Measurements from ENCODE around the gene VSIR.

Gene VSIR

GRCh38 chr10:71727105-71727737, 46.1 kb downstream of the VSIR start:
- DNase-seq, result no peak

GRCh38 chr10:71726580-71727104, 46.7 kb downstream of the VSIR start:
- no peak for DNase-seq

- no peak for DNase-seq
These were observed 47.2 kb downstream of the VSIR start for GRCh38 chr10:71725998-71726579.

GRCh38 chr10:71725249-71725648, 48.1 kb downstream of the VSIR start:
- DNase-seq, result no peak

- DNase-seq, result no peak
These were observed 48.8 kb downstream of the VSIR start for GRCh38 chr10:71724539-71724938.

GRCh38 chr10:71723311-71723710, 50.0 kb downstream of the VSIR start:
- DNase-seq, result no peak

GRCh38 chr10:71722849-71723248, 50.5 kb downstream of the VSIR start:
- DNase-seq, result no peak

GRCh38 chr10:71721313-71721712, 52.0 kb downstream of the VSIR start:
- no peak for DNase-seq

GRCh38 chr10:71720288-71720687, 53.0 kb downstream of the VSIR start:
- DNase-seq, result no peak

GRCh38 chr10:71719464-71720201, 53.7 kb downstream of the VSIR start, which contains the start of gene C10orf105:
TSS of gene C10orf105 (minus strand) at chr10:71719778. CDS start at chr10:71716337, 3,441 bp downstream.
- no peak for DNase-seq

GRCh38 chr10:71719042-71719441, 54.3 kb downstream of the VSIR start:
- no peak for DNase-seq

- DNase-seq, result no peak
These were observed 55.1 kb downstream of the VSIR start for GRCh38 chr10:71718165-71718698.

- no peak for DNase-seq
These were observed 55.8 kb downstream of the VSIR start for GRCh38 chr10:71717551-71717951.

GRCh38 chr10:71717056-71717455, 56.3 kb downstream of the VSIR start:
- DNase-seq, result no peak

- no peak for DNase-seq
These were observed 56.9 kb downstream of the VSIR start for GRCh38 chr10:71716426-71716825.

GRCh38 chr10:71715860-71716259, 57.5 kb downstream of the VSIR start:
- no peak for DNase-seq

- no peak for DNase-seq
These were observed 58.3 kb downstream of the VSIR start for GRCh38 chr10:71715026-71715425.

GRCh38 chr10:71714592-71714991, 58.7 kb downstream of the VSIR start:
- no peak for DNase-seq

- no peak for DNase-seq
These were observed 59.3 kb downstream of the VSIR start for GRCh38 chr10:71714031-71714410.

GRCh38 chr10:71713135-71714030, 59.9 kb downstream of the VSIR start:
- no peak for DNase-seq

- no peak for DNase-seq
These were observed 60.7 kb downstream of the VSIR start for GRCh38 chr10:71712572-71713134.

- DNase-seq, result no peak
These were observed 61.1 kb downstream of the VSIR start for GRCh38 chr10:71712170-71712569.
